Effector CD4-positive, alpha-beta T cell (primary cell): Measurements from ENCODE around the gene ZSWIM6.
A peak's percentile ranks its signal among the peaks of the same experiment; 100 is the strongest.

Experiments
- DNase-seq: peaks from one replicate; pipeline ENCODE4 v3.0.0-alpha.2; 2020

The ZSWIM6 gene

DNA sequence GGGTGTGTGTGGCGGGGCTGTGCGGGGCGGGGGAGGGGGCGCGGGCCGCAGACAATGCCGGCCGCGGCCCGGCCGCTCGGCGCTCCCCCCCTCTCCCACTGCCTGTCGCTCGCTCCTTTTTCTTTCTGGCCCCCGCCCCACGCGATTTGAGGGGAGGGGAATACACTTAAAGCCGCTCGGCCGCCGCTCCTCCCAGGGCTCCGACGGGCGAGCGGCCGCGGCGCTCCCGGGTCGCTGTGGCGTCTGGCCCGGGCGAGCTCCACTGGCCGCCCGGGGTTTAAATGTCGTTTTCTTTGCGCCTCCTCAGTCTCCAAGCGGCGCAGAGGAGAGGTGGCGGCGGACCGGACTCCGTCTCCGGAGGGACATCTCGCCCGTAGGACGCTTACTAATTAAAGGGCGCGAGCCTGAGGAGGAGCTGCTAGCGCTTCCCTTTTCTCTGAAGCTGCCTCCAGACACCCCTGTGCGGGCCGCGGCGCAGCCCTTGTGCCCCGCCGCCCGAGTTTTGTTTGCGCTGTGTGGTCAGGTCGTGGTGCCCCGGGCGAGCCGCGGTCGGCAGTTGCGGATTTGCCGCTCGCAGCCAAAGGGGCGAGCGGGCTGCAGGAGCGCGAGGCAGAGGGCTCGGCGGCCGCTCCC is 1.4 kb downstream of the ZSWIM6 start:
- peak; percentile 11 for DNase-seq

DNA sequence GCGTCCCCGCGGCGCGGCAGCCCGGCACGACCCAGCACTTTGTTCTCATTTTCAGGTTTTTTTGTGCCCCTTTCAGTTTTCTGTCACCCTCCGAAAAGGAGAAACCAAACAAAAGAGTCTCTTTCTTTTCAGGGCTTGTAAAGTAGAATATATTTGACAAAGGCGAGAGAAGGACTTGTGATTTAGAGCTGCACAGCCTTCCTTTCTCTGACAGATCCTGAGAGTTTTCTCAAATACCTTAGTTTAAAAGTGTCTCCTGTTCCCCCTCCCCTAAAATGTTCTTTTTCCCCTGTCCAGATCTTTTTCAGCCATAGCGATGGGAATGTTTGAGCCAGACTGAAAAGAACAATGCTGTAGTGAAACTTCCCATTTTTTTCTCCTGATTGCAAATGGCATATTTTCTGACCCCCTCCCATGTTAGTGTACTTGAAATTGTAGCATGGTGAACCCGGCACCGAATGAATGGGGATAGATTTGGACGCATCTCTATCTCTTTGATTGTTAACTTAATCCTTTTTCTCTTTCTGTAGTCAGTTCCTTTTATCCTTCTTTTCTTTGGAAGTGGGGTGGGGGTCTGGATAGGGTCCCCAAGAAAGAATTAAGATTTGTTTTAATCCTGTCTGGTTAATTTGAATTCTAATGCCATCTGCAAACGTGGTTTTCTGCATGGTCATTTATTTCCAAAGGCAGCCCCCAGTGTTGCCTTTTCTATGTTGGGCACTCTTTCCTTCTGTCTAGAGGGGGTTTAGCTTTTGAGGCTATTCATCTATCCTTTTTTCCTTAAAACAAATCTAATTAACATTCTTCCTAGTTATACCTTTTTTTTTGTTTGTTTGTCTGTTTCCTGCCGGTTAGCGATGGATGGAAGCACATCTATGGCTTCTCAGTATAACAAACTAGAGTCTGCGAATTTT is 2.2 kb downstream of the ZSWIM6 start:
- DNase-seq, result no peak

DNA sequence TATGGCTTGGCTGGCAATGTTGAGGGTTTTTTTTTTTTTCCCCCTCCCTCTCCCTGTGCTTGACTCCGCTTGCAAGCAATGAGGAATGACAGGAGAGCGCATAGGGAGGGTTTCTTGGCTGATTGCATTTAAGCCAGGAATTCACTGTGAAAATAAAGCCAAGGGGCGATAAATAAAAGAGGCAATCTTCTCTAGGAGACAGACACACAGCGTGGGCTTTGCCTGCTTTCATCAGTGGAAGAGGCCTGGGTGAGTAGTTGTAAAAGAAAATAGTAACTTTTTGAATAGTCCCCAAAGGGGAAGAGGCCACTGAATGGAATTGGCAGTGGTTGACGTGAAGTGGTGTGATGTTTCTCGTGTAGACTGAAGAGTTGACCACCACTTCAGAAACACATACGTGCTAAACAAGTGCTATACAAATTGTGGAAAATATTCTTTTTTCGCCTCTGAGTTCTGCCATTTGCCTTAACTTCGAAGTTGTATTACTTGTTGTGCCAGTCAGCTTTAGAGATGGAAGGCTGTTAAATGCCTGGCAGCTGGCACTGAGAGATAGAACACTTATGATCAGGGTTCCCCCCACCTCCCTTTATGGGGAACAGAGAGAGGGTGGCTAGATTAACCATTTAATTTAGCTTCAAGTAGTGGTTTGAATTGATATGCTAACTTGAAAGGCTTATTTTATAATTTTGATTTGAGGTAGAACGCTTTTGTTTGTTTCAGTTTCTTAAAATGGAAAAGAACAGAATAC is 3.0 kb downstream of the ZSWIM6 start:
- DNase-seq, result no peak

- DNase-seq, result no peak
Measured at GRCh38 chr5:61339764-61340163, 7.7 kb downstream of the ZSWIM6 start.

GRCh38 chr5:61340775-61341361 is 8.8 kb downstream of the ZSWIM6 start:
- DNase-seq, result no peak

GRCh38 chr5:61342071-61342501 is 10.0 kb downstream of the ZSWIM6 start:
- no peak for DNase-seq

GRCh38 chr5:61344187-61344944 is 12.3 kb downstream of the ZSWIM6 start:
- DNase-seq, result no peak

DNA sequence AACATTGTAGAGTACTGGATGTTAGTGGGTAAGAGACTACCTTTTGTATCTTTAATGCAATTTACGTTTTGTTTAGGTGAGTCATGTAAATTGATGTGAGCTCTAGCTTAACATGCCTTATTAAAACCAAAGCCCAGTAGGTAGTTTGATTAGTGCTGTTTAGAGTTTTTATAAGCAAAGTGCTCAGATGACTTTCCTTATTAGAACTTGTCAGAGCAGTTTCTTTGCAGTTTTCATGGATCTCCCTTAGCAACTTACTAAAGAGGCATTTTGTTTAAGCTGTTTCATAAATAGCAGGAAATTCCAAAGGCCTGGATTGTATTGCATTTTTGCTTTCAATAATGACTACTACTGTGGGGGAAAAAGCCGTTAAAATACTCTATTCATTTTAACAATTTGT is 14.5 kb downstream of the ZSWIM6 start:
- DNase-seq, result no peak

- no peak for DNase-seq
Measured at GRCh38 chr5:61347080-61347479, 15.0 kb downstream of the ZSWIM6 start.

- no peak for DNase-seq
Measured at GRCh38 chr5:61348447-61348846, 16.4 kb downstream of the ZSWIM6 start.

- no peak for DNase-seq
Measured at GRCh38 chr5:61349935-61350334, 17.9 kb downstream of the ZSWIM6 start.

GRCh38 chr5:61350535-61350934 is 18.5 kb downstream of the ZSWIM6 start:
- DNase-seq, result no peak

DNA sequence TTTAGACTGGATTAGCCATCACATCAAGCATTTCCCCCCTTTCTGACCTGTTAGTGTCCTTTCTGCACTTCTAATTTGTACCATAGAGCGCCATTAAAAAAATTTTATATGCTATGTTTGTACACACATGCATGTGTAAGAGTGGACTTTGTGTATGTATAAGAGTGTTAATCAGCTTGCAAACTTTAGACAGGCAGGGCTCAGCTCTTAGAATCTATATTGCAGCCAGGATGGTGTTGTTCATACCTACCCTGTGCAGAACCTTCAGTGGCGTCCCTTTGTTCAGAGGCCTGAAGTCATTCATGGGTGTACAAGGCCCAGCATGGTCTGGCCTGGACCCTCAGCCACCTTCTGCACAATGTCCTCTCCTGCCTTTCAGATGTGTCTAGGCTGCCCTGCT is 19.7 kb downstream of the ZSWIM6 start:
- DNase-seq, result no peak

- DNase-seq, result no peak
Measured at GRCh38 chr5:61352180-61352579, 20.1 kb downstream of the ZSWIM6 start.

GRCh38 chr5:61352612-61353156 is 20.6 kb downstream of the ZSWIM6 start:
- no peak for DNase-seq

DNA sequence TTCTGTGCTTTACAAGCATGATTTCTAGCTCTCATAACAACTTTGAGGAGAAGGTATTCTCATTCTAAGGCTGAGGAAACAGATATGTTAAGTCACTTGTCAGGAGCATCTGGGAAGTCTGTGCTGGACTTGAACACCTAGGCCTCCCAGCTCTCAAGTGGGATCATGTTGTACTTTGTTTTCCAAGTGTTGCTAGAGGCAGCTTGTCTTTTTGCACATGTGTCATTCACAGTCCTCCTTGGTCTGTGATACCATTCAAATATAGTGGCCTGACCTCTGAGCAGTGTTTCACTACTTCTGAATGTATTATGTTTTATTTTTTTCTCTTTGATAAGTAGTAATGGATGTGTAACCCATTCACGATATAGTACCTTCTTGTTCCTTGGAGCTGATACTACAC is 21.2 kb downstream of the ZSWIM6 start:
- no peak for DNase-seq

DNA sequence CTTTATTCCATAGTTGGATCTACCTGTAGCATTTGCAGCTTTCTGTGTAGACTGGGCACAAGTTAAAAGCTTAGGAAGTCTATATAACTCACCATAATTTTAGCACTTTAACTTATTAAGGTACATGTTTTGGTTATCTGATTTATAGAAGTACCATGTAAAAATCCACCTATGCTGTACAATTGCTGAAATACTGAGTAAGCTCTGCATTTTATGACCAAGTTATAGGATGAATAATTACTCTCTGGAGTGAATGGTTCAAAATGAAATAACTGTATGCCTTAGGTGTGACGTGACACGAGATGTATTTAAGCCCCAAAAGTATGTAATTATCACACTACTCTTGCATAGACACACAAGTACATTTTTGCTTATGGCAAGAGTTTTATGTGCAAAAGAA is 22.1 kb downstream of the ZSWIM6 start:
- DNase-seq, result no peak

- no peak for DNase-seq
Measured at GRCh38 chr5:61357745-61358144, 25.7 kb downstream of the ZSWIM6 start.

GRCh38 chr5:61362796-61363368 is 30.8 kb downstream of the ZSWIM6 start:
- DNase-seq, result no peak

DNA sequence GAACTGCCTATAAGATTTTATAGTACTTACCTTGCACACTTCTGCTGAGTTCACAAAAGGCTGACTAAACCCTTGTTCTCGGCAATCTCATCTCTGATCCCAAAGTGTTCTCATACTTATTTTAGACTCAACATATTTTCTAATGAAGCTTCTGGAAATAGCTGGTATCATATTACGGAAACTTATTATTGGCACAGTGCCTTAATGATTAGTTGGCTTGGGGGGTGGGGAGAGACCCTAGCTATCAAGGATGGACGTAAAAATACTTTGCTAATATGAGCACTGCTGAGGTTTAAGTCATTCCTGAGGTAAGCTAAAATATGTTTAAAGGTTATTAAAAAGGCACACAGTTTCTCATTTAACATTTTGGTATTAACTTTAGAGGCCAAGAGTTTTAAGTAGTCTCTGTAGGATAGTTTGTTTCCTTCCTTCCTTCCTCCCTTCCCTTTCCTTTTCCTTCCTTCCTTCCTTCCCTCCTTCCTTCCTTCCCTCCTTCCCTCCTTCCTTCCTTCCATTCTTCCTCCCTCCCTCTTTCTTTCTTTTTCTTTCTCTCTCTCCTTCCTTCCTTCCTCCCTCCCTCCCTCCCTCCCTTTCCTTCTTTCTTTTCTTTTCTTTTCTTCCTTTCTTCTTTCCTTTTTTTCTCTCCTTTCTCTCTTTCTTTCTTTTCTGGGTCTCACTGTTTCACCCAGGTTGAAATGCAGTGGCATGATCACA is 31.5 kb downstream of the ZSWIM6 start:
- DNase-seq, result no peak
